PC-9 (cell line): Measurements from ENCODE around the gene ATP11A.

ENCODE experiments used
- EZH2 ChIP-seq: fragments of 200-600 bp; sonication (generic); IDR thresholded peaks from 2 replicates; pipeline ENCODE4 v1.8.0; 2017; ENCODE audit warnings: antibody characterized with exemption, low read depth
- TF ChIP-seq, protein P1 (sequence below): fragments of 200-600 bp; sonication (generic); conservative IDR thresholded peaks from 2 replicates; pipeline ENCODE4 v1.6.1; 2017; ENCODE audit warnings: mixed run types, antibody characterized with exemption, mild to moderate bottlenecking, moderate library complexity

DNA sequence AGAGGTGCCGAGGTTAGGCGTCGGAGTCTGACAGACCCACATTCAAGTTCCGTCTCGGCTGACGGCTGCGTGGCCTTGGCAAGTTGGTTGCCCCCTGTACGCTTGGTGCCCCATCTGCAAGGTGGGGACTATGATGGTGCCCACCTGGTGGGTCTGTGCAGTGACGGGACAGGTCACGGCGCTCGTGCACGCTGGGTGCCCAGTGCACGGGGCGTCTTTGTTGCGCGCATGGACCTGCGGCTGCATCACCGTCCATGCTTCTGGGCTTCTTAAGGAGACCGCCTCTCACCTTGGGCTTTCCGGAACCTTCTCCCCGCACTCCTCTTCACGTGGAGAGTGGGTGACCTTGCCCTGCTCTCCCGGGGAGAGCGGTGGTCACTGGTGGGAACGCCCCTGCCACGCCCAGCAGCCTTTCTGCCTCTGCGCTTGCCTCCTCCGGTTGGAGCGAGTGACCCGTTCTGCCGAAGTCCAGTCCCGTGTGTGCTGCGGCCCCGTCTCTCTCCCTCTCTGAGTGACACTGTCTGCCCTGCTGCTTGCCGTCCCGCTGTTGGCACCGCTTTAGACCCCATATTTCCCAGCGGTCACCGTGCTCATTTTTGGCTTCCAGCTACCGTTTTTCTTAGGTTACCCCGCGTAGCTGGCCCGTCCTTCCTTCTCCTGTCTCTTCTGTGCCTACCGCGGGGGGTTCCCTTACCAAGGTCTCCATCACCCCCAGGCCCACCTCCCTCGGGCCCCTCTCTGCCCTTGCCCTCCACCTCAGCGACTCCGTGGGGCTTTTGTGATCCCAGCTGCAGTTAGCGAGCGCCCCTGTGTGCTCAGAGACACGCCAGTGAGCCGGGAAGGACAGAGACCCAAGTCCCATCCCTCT, 6.4 kb downstream of the ATP11A start:
- TF ChIP-seq, protein P1, sequence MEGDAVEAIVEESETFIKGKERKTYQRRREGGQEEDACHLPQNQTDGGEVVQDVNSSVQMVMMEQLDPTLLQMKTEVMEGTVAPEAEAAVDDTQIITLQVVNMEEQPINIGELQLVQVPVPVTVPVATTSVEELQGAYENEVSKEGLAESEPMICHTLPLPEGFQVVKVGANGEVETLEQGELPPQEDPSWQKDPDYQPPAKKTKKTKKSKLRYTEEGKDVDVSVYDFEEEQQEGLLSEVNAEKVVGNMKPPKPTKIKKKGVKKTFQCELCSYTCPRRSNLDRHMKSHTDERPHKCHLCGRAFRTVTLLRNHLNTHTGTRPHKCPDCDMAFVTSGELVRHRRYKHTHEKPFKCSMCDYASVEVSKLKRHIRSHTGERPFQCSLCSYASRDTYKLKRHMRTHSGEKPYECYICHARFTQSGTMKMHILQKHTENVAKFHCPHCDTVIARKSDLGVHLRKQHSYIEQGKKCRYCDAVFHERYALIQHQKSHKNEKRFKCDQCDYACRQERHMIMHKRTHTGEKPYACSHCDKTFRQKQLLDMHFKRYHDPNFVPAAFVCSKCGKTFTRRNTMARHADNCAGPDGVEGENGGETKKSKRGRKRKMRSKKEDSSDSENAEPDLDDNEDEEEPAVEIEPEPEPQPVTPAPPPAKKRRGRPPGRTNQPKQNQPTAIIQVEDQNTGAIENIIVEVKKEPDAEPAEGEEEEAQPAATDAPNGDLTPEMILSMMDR, result no peak
- TF ChIP-seq EZH2, result no peak
